BE2C (cell line): Measurements from ENCODE around the gene C20orf96. TPM values are rescaled to one million over a fixed set of nuclear protein-coding genes. Genes with fewer than 3 reads are reported as not detected.
"Not testable (repeated sequence)": the region's sequence is repeated elsewhere in the genome, so short reads cannot be mapped to it uniquely, and the experiment has no call there.

Source experiments
- DNase-seq: peaks from one replicate; pipeline ENCODE4 v3.0.0-alpha.2; 2020
- H3K27me3 ChIP-seq: fragments of 250-450 bp; sonication (Bioruptor Pico); 2 replicates; pipeline ENCODE4 v1.5.1; 2020; ENCODE audit warnings: mild to moderate bottlenecking
- H3K36me3 ChIP-seq: fragments of 250-450 bp; sonication (Bioruptor Pico); 2 replicates; pipeline ENCODE4 v1.5.1; 2020; ENCODE audit warnings: mild to moderate bottlenecking
- H3K4me1 ChIP-seq: fragments of 250-450 bp; sonication (Bioruptor Pico); 2 replicates; pipeline ENCODE4 v1.5.1; 2020
- H3K4me3 ChIP-seq: 2 replicates; pipeline ENCODE4 v1.5.1; 2011; ENCODE audit warnings: low read depth, low read length
- H3K9me3 ChIP-seq: fragments of 250-450 bp; sonication (Bioruptor Pico); 2 replicates; pipeline ENCODE4 v1.5.1; 2020
- CTCF ChIP-seq: IDR thresholded peaks from 2 replicates; pipeline ENCODE4 v1.5.1; 2012; ENCODE audit warnings: mild to moderate bottlenecking, low read depth, low read length
- polyA plus RNA-seq: library from polyadenylated mRNA; unstranded; fragments of >200 nt; gene quantifications from one replicate; pipeline ENCODE4 v1.2.1, GENCODE V29; 2012; ENCODE audit warnings: low read depth, missing spikeins; ENCODE audit not compliant: insufficient read length, insufficient read depth

The C20orf96 gene
- polyA plus RNA-seq = 4.6 TPM

- Histone ChIP-seq H3K27me3 (no peaks in the 10 kb centered on the region), H3K9me3 (no peaks in the 10 kb centered on the region), H3K4me1 (no peaks in the 10 kb centered on the region), H3K36me3 (no peaks in the 10 kb centered on the region), H3K4me3 (peak within 1 kb of the TSS; percentile 69)
- DNase-seq = peak; percentile 82
- TF ChIP-seq CTCF = peak; percentile 39
These were observed at the start of gene C20orf96 for GRCh38 chr20:290084-290831. C20orf96 (minus strand) TSS chr20:290750; CDS start chr20:290610, 140 bp downstream.

GRCh38 chr20:336040-336439, 45.5 kb upstream of the C20orf96 start:
- not testable (repeated sequence) for H3K4me1 ChIP-seq, H3K36me3 ChIP-seq, DNase-seq, H3K4me3 ChIP-seq, H3K9me3 ChIP-seq, H3K27me3 ChIP-seq

DNA sequence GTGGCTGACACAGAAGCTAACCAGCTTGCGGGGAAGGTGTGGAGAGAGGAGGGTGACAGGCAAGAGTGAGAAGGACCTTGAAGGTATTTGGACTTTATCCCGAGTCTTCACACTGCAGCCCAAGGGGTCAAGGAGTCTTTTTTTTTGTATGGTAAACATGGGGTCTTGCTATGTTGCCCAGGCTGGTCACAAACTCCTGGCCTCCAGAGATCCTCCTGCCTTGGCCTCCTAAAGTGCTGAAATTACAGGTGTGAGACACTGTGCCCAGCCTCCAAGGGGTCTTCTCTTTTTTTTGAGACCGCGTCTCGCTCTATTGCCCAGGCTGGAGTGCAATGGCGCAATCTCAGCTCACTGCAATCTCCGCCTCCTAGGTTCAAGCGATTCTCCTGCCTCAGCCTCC, 44.0 kb upstream of the C20orf96 start:
- TF ChIP-seq CTCF = no peak
- DNase-seq = no peak
- H3K4me1 ChIP-seq = peaks cover 3% of the 10 kb centered on the region

GRCh38 chr20:330233-331149, 39.9 kb upstream of the C20orf96 start:
- peaks cover 8% of the 10 kb centered on the region; the same call in 1 of the 2 replicates for H3K36me3 ChIP-seq
- H3K4me3 ChIP-seq = no peak overlapping the region
- peak; percentile 78 for TF ChIP-seq CTCF
- peak; percentile 47 for DNase-seq
- no peaks in the 10 kb centered on the region for H3K9me3 ChIP-seq
- peaks cover 3% of the 10 kb centered on the region for H3K4me1 ChIP-seq
- no peaks in the 10 kb centered on the region for H3K27me3 ChIP-seq

More for the DNA sequence above, 44.0 kb upstream of the C20orf96 start:
- Histone ChIP-seq H3K36me3 (peaks cover 2% of the 10 kb centered on the region; the same call in 1 of the 2 replicates), H3K27me3 (no peaks in the 10 kb centered on the region), H3K9me3 (no peaks in the 10 kb centered on the region), H3K4me3 (no peak overlapping the region)

DNA sequence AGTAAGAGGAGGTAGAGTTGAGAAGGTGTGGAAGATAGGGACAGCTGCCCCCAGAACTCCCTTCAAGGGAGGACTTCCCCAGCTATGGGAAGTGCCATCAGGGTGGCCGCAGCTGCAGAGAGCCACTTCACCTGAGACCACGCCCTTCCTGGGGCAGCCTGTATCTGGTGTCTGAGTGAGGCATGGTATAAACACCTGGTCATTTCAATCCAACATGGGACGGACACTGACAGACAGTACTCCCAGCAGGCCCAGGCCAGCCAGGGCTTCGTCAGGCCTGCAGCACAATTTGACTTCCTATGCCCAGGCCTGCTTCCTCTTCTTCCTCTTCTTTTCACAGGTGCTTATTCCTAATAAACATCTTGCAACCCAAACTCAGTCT, 39.3 kb upstream of the C20orf96 start:
- no peaks in the 10 kb centered on the region for H3K9me3 ChIP-seq
- H3K36me3 ChIP-seq = peaks cover 8% of the 10 kb centered on the region; the same call in 1 of the 2 replicates
- TF ChIP-seq CTCF = no peak
- DNase-seq = no peak
- no peaks in the 10 kb centered on the region for H3K27me3 ChIP-seq
- H3K4me1 ChIP-seq = peaks cover 3% of the 10 kb centered on the region
- no peak overlapping the region for H3K4me3 ChIP-seq

DNA sequence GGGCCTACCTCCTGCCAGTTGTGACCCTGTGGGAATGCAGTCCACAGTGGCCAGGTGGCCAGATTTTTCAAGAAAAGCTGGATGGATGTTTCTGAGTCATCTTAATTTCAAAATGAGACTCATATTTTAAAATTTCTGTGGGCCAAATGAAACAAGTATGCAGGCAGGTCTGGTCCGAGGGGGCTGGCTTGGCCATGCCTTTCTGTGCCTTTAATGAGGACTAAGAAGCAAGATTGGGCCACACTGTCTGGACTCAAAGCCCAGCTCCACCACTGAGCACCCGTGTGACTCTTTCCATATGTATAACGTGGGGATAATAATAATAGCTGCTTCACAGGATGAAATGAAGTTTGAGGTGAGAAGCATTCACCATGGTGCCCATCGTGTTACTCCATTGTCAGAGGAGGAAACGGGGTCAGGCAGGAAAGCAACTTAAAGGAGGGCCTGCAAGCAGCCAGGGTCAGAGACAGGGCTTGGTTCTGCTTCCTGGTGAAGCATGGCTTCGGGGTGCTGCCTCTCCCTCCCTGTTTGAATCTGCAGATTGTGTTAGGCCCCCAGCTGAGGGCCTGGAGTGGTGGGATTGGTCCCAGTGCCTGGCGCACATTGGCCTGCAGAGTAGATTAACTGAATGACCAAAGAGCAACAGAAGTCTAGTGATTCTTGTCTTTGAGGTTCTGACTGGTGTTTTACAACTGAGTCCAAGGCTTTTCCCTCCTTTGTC, 38.6 kb upstream of the C20orf96 start:
- no peak for DNase-seq
- H3K36me3 ChIP-seq = peaks cover 8% of the 10 kb centered on the region; the same call in 1 of the 2 replicates
- no peaks in the 10 kb centered on the region for H3K9me3 ChIP-seq
- peak overlapping the region; percentile 85 for H3K4me3 ChIP-seq
- no peaks in the 10 kb centered on the region for H3K27me3 ChIP-seq
- peaks cover 3% of the 10 kb centered on the region for H3K4me1 ChIP-seq
- no peak for TF ChIP-seq CTCF
